NT2/D1 (cell line): Measurements from ENCODE around the gene GOLGA6L22.
"Not testable (repeated sequence)": the region's sequence is repeated elsewhere in the genome, so short reads cannot be mapped to it uniquely, and the experiment has no call there.

ENCODE experiments used
- DNase-seq: peaks from one replicate; pipeline ENCODE4 v3.0.0-alpha.2; 2011; ENCODE audit warnings: low read depth, low spot score
- H3K27me3 ChIP-seq: 2 replicates; pipeline ENCODE4 v1.6.0; 2011; ENCODE audit warnings: mild to moderate bottlenecking; ENCODE audit not compliant: insufficient read length, insufficient read depth
- H3K36me3 ChIP-seq: 2 replicates; pipeline ENCODE4 v1.6.1; 2011; ENCODE audit warnings: mild to moderate bottlenecking, low read length, mixed read lengths; ENCODE audit not compliant: insufficient read depth, insufficient read length
- H3K4me1 ChIP-seq: 2 replicates; pipeline ENCODE4 v1.5.1; 2011; ENCODE audit not compliant: insufficient read depth, insufficient read length
- H3K4me3 ChIP-seq: 2 replicates; pipeline ENCODE4 v1.5.1; 2011; ENCODE audit warnings: low read depth; ENCODE audit not compliant: insufficient read length
- H3K9ac ChIP-seq: 2 replicates; pipeline ENCODE4 v1.6.0; 2011; ENCODE audit warnings: low read depth; ENCODE audit not compliant: insufficient read length
- H3K9me3 ChIP-seq: 2 replicates; pipeline ENCODE4 v1.5.1; 2011; ENCODE audit warnings: mild to moderate bottlenecking, low read length; ENCODE audit not compliant: insufficient read depth

Gene GOLGA6L22

GRCh38 chr15:22502272-22502671 is 43.6 kb downstream of the GOLGA6L22 start:
- H3K27me3 ChIP-seq, H3K4me3 ChIP-seq, DNase-seq, H3K4me1 ChIP-seq, H3K36me3 ChIP-seq, H3K9ac ChIP-seq, H3K9me3 ChIP-seq: not testable (repeated sequence)

- not testable (repeated sequence) for H3K36me3 ChIP-seq, H3K4me1 ChIP-seq, DNase-seq, H3K9me3 ChIP-seq, H3K9ac ChIP-seq, H3K4me3 ChIP-seq, H3K27me3 ChIP-seq
These were observed 48.3 kb downstream of the GOLGA6L22 start for GRCh38 chr15:22506959-22507358.

- H3K27me3 ChIP-seq, DNase-seq, H3K9me3 ChIP-seq, H3K9ac ChIP-seq, H3K4me1 ChIP-seq, H3K4me3 ChIP-seq, H3K36me3 ChIP-seq: not testable (repeated sequence)
These were observed 57.4 kb downstream of the GOLGA6L22 start for GRCh38 chr15:22516140-22516539.
